ENCODE results near the gene CFAP52.

DNA sequence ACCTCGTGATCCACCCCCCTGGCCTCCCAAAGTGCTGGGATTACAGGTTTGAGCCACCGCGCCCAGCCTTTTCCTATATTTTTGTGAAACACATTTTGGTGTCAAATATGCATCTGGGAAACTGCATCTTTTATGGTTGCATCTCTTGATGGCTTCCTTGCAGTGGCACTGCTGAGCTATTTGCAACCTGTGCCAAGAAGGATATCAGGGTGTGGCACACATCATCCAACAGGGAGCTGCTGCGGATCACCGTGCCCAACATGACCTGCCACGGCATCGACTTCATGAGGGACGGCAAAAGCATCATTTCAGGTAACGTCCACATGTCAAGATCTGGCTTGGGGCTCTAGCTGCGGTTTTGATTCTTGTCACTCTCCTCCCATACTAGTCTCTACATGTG is 52.1 kb downstream of the CFAP52 start:
- no peak for TF ChIP-seq POLR2A (IDR thresholded peaks at IDR 0.05)
- TF ChIP-seq, protein P1, sequence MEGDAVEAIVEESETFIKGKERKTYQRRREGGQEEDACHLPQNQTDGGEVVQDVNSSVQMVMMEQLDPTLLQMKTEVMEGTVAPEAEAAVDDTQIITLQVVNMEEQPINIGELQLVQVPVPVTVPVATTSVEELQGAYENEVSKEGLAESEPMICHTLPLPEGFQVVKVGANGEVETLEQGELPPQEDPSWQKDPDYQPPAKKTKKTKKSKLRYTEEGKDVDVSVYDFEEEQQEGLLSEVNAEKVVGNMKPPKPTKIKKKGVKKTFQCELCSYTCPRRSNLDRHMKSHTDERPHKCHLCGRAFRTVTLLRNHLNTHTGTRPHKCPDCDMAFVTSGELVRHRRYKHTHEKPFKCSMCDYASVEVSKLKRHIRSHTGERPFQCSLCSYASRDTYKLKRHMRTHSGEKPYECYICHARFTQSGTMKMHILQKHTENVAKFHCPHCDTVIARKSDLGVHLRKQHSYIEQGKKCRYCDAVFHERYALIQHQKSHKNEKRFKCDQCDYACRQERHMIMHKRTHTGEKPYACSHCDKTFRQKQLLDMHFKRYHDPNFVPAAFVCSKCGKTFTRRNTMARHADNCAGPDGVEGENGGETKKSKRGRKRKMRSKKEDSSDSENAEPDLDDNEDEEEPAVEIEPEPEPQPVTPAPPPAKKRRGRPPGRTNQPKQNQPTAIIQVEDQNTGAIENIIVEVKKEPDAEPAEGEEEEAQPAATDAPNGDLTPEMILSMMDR (IDR thresholded peaks at IDR 0.05 in 8 of 11, conservative IDR thresholded peaks at IDR 0.05 in 3 of 11) = no peak

Measured in spleen (tissue), 7 donors.